ENCODE data around the gene ROR1. TPM values are rescaled to one million over a fixed set of nuclear protein-coding genes. Genes with fewer than 3 reads are reported as not detected.

The ROR1 gene
- total and polyA plus RNA-seq, 12 donors, result 2.9 to 36.2 (median 15.3) TPM

- no peaks in the 10 kb centered on the region for H3K27me3 ChIP-seq
- no peak for TF ChIP-seq CTCF (IDR thresholded peaks at IDR 0.05)
- WGBS, 2 donors, result 96 to 97% methylated on average over 8 of the region's 8 CpGs
- DNase-seq (no peak), ATAC-seq (no peak)
- H3K4me3 ChIP-seq, result no peak overlapping the region
- no peak overlapping the region for H3K27ac ChIP-seq
- no peaks in the 10 kb centered on the region for H3K36me3 ChIP-seq
- peaks cover 0 to 26% (median 8%) of the 10 kb centered on the region in 9 donors for H3K4me1 ChIP-seq
- intact Hi-C loops (cut with DNase I), result no loop called here
- no peaks in the 10 kb centered on the region for H3K9me3 ChIP-seq
Measured at GRCh38 chr1:64192290-64192689, 418.5 kb downstream of the ROR1 start.

- Histone ChIP-seq H3K36me3 (no peaks in the 10 kb centered on the region), H3K27me3 (no peaks in the 10 kb centered on the region), H3K9me3 (no peaks in the 10 kb centered on the region), H3K4me3 (no peak overlapping the region), H3K4me1 (peaks cover 0 to 26% (median 8%) of the 10 kb centered on the region in 9 donors), H3K27ac (no peak overlapping the region)
- DNase-seq, result no peak
- intact Hi-C loops (cut with DNase I), result no loop called here
- WGBS, 2 donors, result 65 to 71% methylated on average over 8 of the region's 8 CpGs
- no peak for ATAC-seq
- TF ChIP-seq CTCF (IDR thresholded peaks at IDR 0.05), result no peak
Measured at GRCh38 chr1:64194168-64195080, 420.6 kb downstream of the ROR1 start.

GRCh38 chr1:64195081-64195395, 421.2 kb downstream of the ROR1 start:
- peaks cover 0 to 26% (median 8%) of the 10 kb centered on the region in 9 donors for H3K4me1 ChIP-seq
- no peaks in the 10 kb centered on the region for H3K27me3 ChIP-seq
- WGBS, 2 donors, result 55 to 86% methylated on average over 1 of the region's 1 CpG
- TF ChIP-seq CTCF (IDR thresholded peaks at IDR 0.05), result no peak
- peak overlapping the region in 3 of 10 donors; percentile 3 to 43 (median 6) for H3K27ac ChIP-seq
- DNase-seq (no peak), ATAC-seq (peak in 1 of 8 donors; percentile 22)
- no peak overlapping the region for H3K4me3 ChIP-seq
- no peaks in the 10 kb centered on the region for H3K36me3 ChIP-seq
- intact Hi-C loops (cut with DNase I), result no loop called here
- H3K9me3 ChIP-seq, result no peaks in the 10 kb centered on the region

GRCh38 chr1:64196074-64196870, 422.5 kb downstream of the ROR1 start:
- no peak for TF ChIP-seq CTCF (IDR thresholded peaks at IDR 0.05)
- ATAC-seq, result peak in 7 of 8 donors; percentile 47 to 93 (median 89)
- Histone ChIP-seq H3K4me1 (peaks cover 0 to 26% (median 8%) of the 10 kb centered on the region in 9 donors), H3K27me3 (no peaks in the 10 kb centered on the region), H3K27ac (peak overlapping the region in 4 of 10 donors; percentile 12 to 71 (median 44)), H3K36me3 (no peaks in the 10 kb centered on the region), H3K9me3 (no peaks in the 10 kb centered on the region), H3K4me3 (no peak overlapping the region)
- peak in 1 of 2 donors; percentile 27 for DNase-seq
- WGBS, 2 donors, result 65 to 67% methylated on average over 8 of the region's 8 CpGs
- intact Hi-C loops (cut with DNase I), result no loop called here

Measured in heart right ventricle (tissue), 16 donors.